Esophagus muscularis mucosa (tissue), 3 donors: ENCODE measurements around the gene PRKAG2.

ENCODE experiments used
- CTCF ChIP-seq, 3 experiments: fragments of 200-600 bp in 2 of 3; fragments of 450-650 bp in 1 of 3; sonication (generic) in 2 of 3; IDR thresholded peaks; one replicate each; pipeline ENCODE4 v1.5.1; 2017 to 2019; ENCODE audit warnings: antibody characterized with exemption in 3 of 3, mild to moderate bottlenecking in 2 of 3, moderate library complexity in 1 of 3
- POLR2AphosphoS5 ChIP-seq, 2 donors: sonication (generic); formaldehyde crosslinking; IDR thresholded peaks; one replicate each; pipeline ENCODE4 v1.6.1; 2017; ENCODE audit warnings: antibody characterized with exemption in 2 of 2

GRCh38 chr7:151891182-151891581, 14.3 kb upstream of the PRKAG2 start:
- TF ChIP-seq CTCF (IDR thresholded peaks at IDR 0.05), result no peak
- TF ChIP-seq POLR2AphosphoS5 (IDR thresholded peaks at IDR 0.05), result no peak
